Measurements from ENCODE around the gene PADI4. TPM values are rescaled to one million over a fixed set of nuclear protein-coding genes. Genes with fewer than 3 reads are reported as not detected.

The PADI4 gene
- polyA plus RNA-seq, 1 experiment = not detected

DNA sequence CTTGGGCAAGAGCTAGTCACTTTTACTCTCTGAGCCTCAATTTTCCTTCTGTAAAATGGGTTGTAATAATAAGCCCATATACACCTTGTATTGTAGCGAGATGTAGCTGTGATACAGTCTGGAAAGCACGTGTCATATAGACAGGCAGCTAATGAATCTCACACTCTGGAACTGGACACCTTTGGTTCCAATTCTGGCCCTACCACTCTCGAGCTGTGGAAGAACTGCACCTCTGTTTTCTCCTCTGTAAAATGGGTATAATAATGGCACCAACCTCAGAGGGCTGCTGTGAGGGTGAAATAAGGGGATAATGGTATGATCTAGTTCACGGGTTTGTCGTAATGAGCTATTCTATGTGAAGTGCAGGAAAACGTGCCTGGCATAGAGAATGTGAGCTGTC is 668 bp upstream of the PADI4 start:
- no peak overlapping the region for H3K27ac ChIP-seq (ENCODE audit: low read depth, low read length)
- ChIA-PET POLR2A (no interaction called here), CTCF (no interaction called here)
- H3K9me3 ChIP-seq (ENCODE audit: control insufficient read depth, insufficient read depth, low read length) = peaks cover 5% of the 10 kb centered on the region
- peaks cover 35% of the 10 kb centered on the region for H3K27me3 ChIP-seq (ENCODE audit: control insufficient read depth, insufficient read depth, low read length)
- TF ChIP-seq, protein P1, sequence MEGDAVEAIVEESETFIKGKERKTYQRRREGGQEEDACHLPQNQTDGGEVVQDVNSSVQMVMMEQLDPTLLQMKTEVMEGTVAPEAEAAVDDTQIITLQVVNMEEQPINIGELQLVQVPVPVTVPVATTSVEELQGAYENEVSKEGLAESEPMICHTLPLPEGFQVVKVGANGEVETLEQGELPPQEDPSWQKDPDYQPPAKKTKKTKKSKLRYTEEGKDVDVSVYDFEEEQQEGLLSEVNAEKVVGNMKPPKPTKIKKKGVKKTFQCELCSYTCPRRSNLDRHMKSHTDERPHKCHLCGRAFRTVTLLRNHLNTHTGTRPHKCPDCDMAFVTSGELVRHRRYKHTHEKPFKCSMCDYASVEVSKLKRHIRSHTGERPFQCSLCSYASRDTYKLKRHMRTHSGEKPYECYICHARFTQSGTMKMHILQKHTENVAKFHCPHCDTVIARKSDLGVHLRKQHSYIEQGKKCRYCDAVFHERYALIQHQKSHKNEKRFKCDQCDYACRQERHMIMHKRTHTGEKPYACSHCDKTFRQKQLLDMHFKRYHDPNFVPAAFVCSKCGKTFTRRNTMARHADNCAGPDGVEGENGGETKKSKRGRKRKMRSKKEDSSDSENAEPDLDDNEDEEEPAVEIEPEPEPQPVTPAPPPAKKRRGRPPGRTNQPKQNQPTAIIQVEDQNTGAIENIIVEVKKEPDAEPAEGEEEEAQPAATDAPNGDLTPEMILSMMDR (IDR thresholded peaks at IDR 0.05; ENCODE audit: low read depth, low read length) = no peak
- H3K4me3 ChIP-seq (ENCODE audit: low read depth, low read length) = no peak overlapping the region
- no peak for DNase-seq (ENCODE audit: low read depth, low spot score)

- H3K27me3 ChIP-seq (ENCODE audit: control insufficient read depth, insufficient read depth, low read length) = peaks cover 37% of the 10 kb centered on the region
- no peaks in the 10 kb centered on the region; the same call in 1 of the 2 replicates for H3K9me3 ChIP-seq (ENCODE audit: control insufficient read depth, insufficient read depth, low read length)
- ChIA-PET POLR2A (no interaction called here), CTCF (no interaction called here)
- no peak for DNase-seq (ENCODE audit: low read depth, low spot score)
- no peak overlapping the region for H3K4me3 ChIP-seq (ENCODE audit: low read depth, low read length)
- no peak overlapping the region for H3K27ac ChIP-seq (ENCODE audit: low read depth, low read length)
- TF ChIP-seq, protein P1 (IDR thresholded peaks at IDR 0.05; ENCODE audit: low read depth, low read length) = no peak
Observed at GRCh38 chr1:17308593-17308992, 596 bp downstream of the PADI4 start.

DNA sequence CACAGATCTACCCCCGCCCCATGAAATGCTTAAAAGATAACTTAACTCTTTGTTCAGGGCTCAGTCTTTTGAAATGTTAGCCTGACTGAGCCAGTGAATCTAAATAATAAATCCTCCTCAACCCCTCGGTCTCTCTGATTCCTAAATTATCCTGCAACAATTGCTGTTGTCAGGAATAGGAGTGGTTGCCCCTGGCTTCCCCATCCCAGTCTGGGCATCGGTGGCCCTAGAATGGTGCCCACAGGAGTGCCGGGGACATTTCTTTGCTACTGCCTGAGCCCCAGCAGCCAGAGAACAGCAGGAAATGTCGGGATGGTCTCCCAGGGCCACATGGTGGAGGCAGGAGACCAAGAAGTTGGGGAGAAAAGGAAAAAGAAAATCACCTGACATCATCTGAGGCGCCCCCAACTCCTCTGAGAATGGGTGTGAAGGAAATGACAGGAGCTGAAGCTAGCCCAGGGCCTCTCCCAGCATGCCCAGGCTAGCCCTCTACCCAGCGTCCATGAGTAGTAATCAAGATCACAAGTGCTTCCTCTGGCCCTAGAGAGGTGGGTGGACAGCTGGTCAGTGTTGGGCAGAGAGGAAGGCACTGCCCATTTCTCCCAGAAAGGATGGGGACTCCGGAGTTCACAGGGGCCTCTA is 1.6 kb downstream of the PADI4 start:
- Histone ChIP-seq H3K27me3 (ENCODE audit: control insufficient read depth, insufficient read depth, low read length) (peaks cover 39% of the 10 kb centered on the region), H3K4me3 (ENCODE audit: low read depth, low read length) (no peak overlapping the region), H3K27ac (ENCODE audit: low read depth, low read length) (no peak overlapping the region), H3K9me3 (ENCODE audit: control insufficient read depth, insufficient read depth, low read length) (no peaks in the 10 kb centered on the region; the same call in 1 of the 2 replicates)
- TF ChIP-seq, protein P1 (IDR thresholded peaks at IDR 0.05; ENCODE audit: low read depth, low read length) = no peak
- POLR2A ChIA-PET = no interaction called here
- DNase-seq (ENCODE audit: low read depth, low spot score) = no peak
- CTCF ChIA-PET = interaction anchor here (0.6 kb wide), 2 partner anchors 36 to 327 kb away, joined by 3 to 4 read pairs; no protein-coding TSS in a partner anchor

DNA sequence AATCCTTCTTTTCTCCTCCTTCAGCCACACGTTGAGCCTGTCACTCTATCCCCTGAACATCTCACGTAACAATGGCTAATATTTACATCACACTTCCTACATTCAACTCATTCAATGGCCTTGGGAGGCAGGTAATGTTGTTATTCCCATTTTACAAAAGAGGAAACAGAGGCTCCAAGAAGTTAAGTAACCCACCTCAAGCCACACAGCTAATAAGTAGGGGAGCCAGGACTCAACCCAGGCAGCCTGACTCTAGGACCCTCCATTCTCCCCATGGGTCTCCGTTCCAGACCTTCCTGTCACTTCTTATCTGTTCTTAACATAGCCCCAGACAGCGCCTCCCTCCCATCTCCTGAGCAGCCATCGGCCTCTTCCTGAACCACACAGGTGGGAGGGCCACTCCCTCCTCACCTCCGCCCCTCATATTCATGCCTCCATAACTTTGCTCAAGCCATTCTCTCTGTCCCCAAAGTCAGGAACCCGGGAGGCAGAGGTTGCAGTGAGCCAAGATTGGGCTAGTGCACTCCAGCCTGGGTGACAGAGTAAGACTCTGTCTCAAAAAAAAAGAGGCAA is 2.2 kb downstream of the PADI4 start:
- ChIA-PET POLR2A (no interaction called here), CTCF (no interaction called here)
- Histone ChIP-seq H3K4me3 (ENCODE audit: low read depth, low read length) (no peak overlapping the region), H3K27me3 (ENCODE audit: control insufficient read depth, insufficient read depth, low read length) (peaks cover 34% of the 10 kb centered on the region), H3K9me3 (ENCODE audit: control insufficient read depth, insufficient read depth, low read length) (no peaks in the 10 kb centered on the region; the same call in 1 of the 2 replicates), H3K27ac (ENCODE audit: low read depth, low read length) (no peak overlapping the region)
- no peak for DNase-seq (ENCODE audit: low read depth, low spot score)
- TF ChIP-seq, protein P1 (IDR thresholded peaks at IDR 0.05; ENCODE audit: low read depth, low read length) = no peak

GRCh38 chr1:17313530-17314309 is 5.7 kb downstream of the PADI4 start:
- H3K9me3 ChIP-seq (ENCODE audit: control insufficient read depth, insufficient read depth, low read length) = no peaks in the 10 kb centered on the region; the same call in 1 of the 2 replicates
- H3K27me3 ChIP-seq (ENCODE audit: control insufficient read depth, insufficient read depth, low read length) = peaks cover 21% of the 10 kb centered on the region
- ChIA-PET CTCF (interaction anchor here (0.6 to 1.5 kb wide), 2 partner anchors 23 to 94 kb away, joined by 6 read pairs; no protein-coding TSS in a partner anchor), POLR2A (no interaction called here)
- H3K27ac ChIP-seq (ENCODE audit: low read depth, low read length) = no peak overlapping the region
- no peak overlapping the region for H3K4me3 ChIP-seq (ENCODE audit: low read depth, low read length)
- TF ChIP-seq, protein P1 (IDR thresholded peaks at IDR 0.05; ENCODE audit: low read depth, low read length) = no peak
- DNase-seq (ENCODE audit: low read depth, low spot score) = no peak
